ENCODE results near the gene DOCK8.

DNA sequence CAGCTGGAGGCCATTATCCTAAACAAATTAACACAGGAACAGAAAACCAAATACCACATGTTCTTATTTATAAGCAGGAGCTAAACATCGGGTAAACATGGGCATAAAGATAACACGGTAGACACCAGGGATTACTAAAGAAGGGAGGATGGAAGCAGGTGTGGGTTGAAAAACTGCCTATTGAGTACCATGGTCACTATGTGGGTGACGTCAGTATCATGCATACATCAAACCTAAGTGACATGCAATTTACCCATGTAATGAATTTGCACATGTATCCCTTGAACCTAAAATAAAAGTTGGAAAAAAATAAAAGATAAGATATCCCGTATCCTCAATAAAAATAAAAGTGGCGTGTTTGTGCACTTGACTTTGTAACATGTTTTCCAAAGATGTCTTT, 88.8 kb downstream of the DOCK8 start:
- TF ChIP-seq CTCF (IDR thresholded peaks at IDR 0.05) (no peak), POLR2A (IDR thresholded peaks at IDR 0.05) (no peak)

Measured in uterus (tissue), 2 donors.